GM21825 (cell line): Measurements from ENCODE around the gene GLI1.
"Not testable (repeated sequence)": the region's sequence is repeated elsewhere in the genome, so short reads cannot be mapped to it uniquely, and the experiment has no call there.

Experiments
- ATAC-seq: cut with Tn5 transposase; IDR thresholded peaks from one replicate; pipeline ENCODE4 v1.9.1; 2021; ENCODE audit warnings: mild to moderate bottlenecking, moderate library complexity; ENCODE audit not compliant: unreplicated experiment

The GLI1 gene

GRCh38 chr12:57459750-57460467, at the start of gene GLI1:
Gene GLI1 (plus strand): TSS chr12:57459785. CDS start chr12:57463692, 3,907 bp downstream.
- ATAC-seq = no peak

GRCh38 chr12:57410534-57410933, 49.1 kb upstream of the GLI1 start:
- no peak for ATAC-seq

GRCh38 chr12:57414160-57414559, 45.4 kb upstream of the GLI1 start:
- not testable (repeated sequence) for ATAC-seq

GRCh38 chr12:57415088-57415487, 44.5 kb upstream of the GLI1 start:
- ATAC-seq = no peak

- ATAC-seq = no peak
Measured at GRCh38 chr12:57416039-57416996, 43.3 kb upstream of the GLI1 start.

GRCh38 chr12:57418255-57418654, 41.3 kb upstream of the GLI1 start:
- ATAC-seq = no peak

GRCh38 chr12:57419495-57419894, 40.1 kb upstream of the GLI1 start:
- no peak for ATAC-seq

GRCh38 chr12:57420482-57420881, 39.1 kb upstream of the GLI1 start:
- no peak for ATAC-seq

- ATAC-seq = not testable (repeated sequence)
Measured at GRCh38 chr12:57426948-57427347, 32.6 kb upstream of the GLI1 start.

GRCh38 chr12:57428965-57429364, 30.6 kb upstream of the GLI1 start:
- no peak for ATAC-seq

GRCh38 chr12:57429473-57430111, 30.0 kb upstream of the GLI1 start:
- ATAC-seq = no peak

- peak; percentile 51 for ATAC-seq
Measured at GRCh38 chr12:57430112-57430930, 29.3 kb upstream of the GLI1 start.

- ATAC-seq = peak; percentile 92
Measured at GRCh38 chr12:57430931-57431566, 28.5 kb upstream of the GLI1 start, which contains the start of gene R3HDM2. Gene R3HDM2 (minus strand): TSS chr12:57431043. CDS start chr12:57310428, 120,615 bp downstream.

GRCh38 chr12:57431654-57432188, 27.9 kb upstream of the GLI1 start:
- ATAC-seq = no peak

- ATAC-seq = no peak
Measured at GRCh38 chr12:57433370-57433769, 26.2 kb upstream of the GLI1 start.

- no peak for ATAC-seq
Measured at GRCh38 chr12:57434517-57435223, 24.9 kb upstream of the GLI1 start, which contains the start of gene INHBC. Gene INHBC (plus strand): TSS chr12:57434784. CDS start chr12:57434887, 103 bp downstream.

- no peak for ATAC-seq
Measured at GRCh38 chr12:57435293-57435692, 24.3 kb upstream of the GLI1 start.

GRCh38 chr12:57438400-57438799, 21.2 kb upstream of the GLI1 start:
- ATAC-seq = no peak

- ATAC-seq = no peak
Measured at GRCh38 chr12:57439762-57440266, 19.8 kb upstream of the GLI1 start.
